ENCODE data around the gene ADGRD1.

DNA sequence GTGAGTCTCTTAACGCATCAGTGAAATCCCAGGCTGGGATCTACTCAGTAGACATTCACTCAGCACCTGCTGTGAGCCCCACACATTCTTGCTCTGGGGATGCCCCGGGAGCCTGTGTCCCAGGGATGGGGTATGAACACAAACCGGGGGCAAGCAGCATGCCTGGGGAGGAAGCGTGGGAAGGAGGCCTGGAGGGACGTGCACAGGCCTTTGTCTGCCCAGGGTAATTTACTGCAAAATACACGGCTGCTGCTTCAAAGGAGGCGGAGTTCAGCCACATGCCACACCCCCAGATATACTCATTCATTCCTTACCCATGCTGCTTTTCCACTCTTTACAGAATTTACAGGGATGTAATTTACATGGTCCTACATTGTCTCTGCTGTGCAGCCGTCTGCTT lies 187.8 kb downstream of the ADGRD1 start:
- TF ChIP-seq POLR2A (IDR thresholded peaks at IDR 0.05) (no peak), EP300 (IDR thresholded peaks at IDR 0.05; ENCODE audit: low read depth) (no peak), POLR2AphosphoS5 (IDR thresholded peaks at IDR 0.05) (no peak)
- TF ChIP-seq, protein P1, sequence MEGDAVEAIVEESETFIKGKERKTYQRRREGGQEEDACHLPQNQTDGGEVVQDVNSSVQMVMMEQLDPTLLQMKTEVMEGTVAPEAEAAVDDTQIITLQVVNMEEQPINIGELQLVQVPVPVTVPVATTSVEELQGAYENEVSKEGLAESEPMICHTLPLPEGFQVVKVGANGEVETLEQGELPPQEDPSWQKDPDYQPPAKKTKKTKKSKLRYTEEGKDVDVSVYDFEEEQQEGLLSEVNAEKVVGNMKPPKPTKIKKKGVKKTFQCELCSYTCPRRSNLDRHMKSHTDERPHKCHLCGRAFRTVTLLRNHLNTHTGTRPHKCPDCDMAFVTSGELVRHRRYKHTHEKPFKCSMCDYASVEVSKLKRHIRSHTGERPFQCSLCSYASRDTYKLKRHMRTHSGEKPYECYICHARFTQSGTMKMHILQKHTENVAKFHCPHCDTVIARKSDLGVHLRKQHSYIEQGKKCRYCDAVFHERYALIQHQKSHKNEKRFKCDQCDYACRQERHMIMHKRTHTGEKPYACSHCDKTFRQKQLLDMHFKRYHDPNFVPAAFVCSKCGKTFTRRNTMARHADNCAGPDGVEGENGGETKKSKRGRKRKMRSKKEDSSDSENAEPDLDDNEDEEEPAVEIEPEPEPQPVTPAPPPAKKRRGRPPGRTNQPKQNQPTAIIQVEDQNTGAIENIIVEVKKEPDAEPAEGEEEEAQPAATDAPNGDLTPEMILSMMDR (IDR thresholded peaks at IDR 0.05), result no peak
